H1 (cell line): ENCODE measurements around the gene KIF26A. TPM values are rescaled to one million over a fixed set of nuclear protein-coding genes. Genes with fewer than 3 reads are reported as not detected.

Source experiments
- CTCF ChIA-PET: fragments of 300-600 bp; sonication (Branson Sonifier 250); formaldehyde crosslinking; loops from one replicate; lab custom pipeline; 2021; ENCODE audit not compliant: partially characterized antibody; lab: Charles Lee
- POLR2A ChIA-PET: fragments of 300-600 bp; sonication (Branson Sonifier 250); formaldehyde crosslinking; loops from one replicate; lab custom pipeline; 2021; ENCODE audit warnings: inconsistent platforms; ENCODE audit not compliant: partially characterized antibody; lab: Charles Lee
- DNase-seq, 2 experiments: peaks; one replicate each; pipeline versions ENCODE4 v3.0.0 to v3.0.0-alpha.2; 2010 to 2022; ENCODE audit warnings: low spot score in 2 of 2, low read depth in 1 of 2, mixed read lengths in 1 of 2
- FAIRE-seq: peaks from 2 replicates; lab custom pipeline; 2011; peaks lifted over from hg19 to GRCh38; lab: Jason Lieb, UNC
- H2AFZ ChIP-seq: 2 replicates; pipeline ENCODE4 v1.8.1; 2012; ENCODE audit warnings: low read length, inconsistent platforms
- H2AK5ac ChIP-seq: 2 replicates; pipeline ENCODE4 v1.6.1; 2013; ENCODE audit warnings: low read depth, low read length
- H2BK120ac ChIP-seq: replicated peaks from 2 replicates; pipeline ENCODE3; 2013; ENCODE audit warnings: low read depth, low read length, inconsistent platforms
- H2BK12ac ChIP-seq: 2 replicates; pipeline ENCODE4 v1.6.1; 2013; ENCODE audit warnings: low read depth, low read length
- H2BK15ac ChIP-seq: 2 replicates; pipeline ENCODE4 v1.6.1; 2013; ENCODE audit warnings: low read length
- H2BK20ac ChIP-seq: 2 replicates; pipeline ENCODE4 v1.6.1; 2013; ENCODE audit warnings: low read length
- H2BK5ac ChIP-seq: 2 replicates; pipeline ENCODE4 v1.6.1; 2013; ENCODE audit warnings: low read depth, low read length
- H3K14ac ChIP-seq: 2 replicates; pipeline ENCODE4 v1.6.1; 2013; ENCODE audit warnings: inconsistent platforms; ENCODE audit not compliant: insufficient read length
- H3K18ac ChIP-seq: 2 replicates; pipeline ENCODE4 v1.6.1; 2013; ENCODE audit warnings: low read length; ENCODE audit errors: extremely low read depth
- H3K23ac ChIP-seq: 2 replicates; pipeline ENCODE4 v1.6.1; 2013; ENCODE audit warnings: inconsistent platforms; ENCODE audit not compliant: insufficient read length
- H3K23me2 ChIP-seq: 2 replicates; pipeline ENCODE4 v1.6.1; 2013; ENCODE audit warnings: low read depth, low read length
- H3K27ac ChIP-seq: 2 replicates; pipeline ENCODE4 v1.6.1; 2011; ENCODE audit warnings: low read depth, low read length, inconsistent platforms
- H3K27me3 ChIP-seq, 4 experiments: replicated peaks in 1 of 4; 1 replicate in 1 of 4; 2 replicates in 3 of 4; pipeline versions ENCODE4 v1.6.1 to v1.8.1; 2011 to 2013; ENCODE audit warnings: low read length in 3 of 4, mild to moderate bottlenecking in 3 of 4, inconsistent platforms in 2 of 4, mixed read lengths in 2 of 4, moderate library complexity in 1 of 4; ENCODE audit not compliant: control insufficient read depth in 3 of 4, insufficient read depth in 3 of 4; ENCODE audit errors: extremely low read depth in 1 of 4
- H3K36me3 ChIP-seq, 4 experiments: 2 replicates each; pipeline versions ENCODE4 v1.6.1 to v1.8.1; 2011 to 2013; ENCODE audit warnings: mild to moderate bottlenecking in 4 of 4, low read length in 3 of 4, moderate library complexity in 2 of 4, control low read depth in 1 of 4, inconsistent platforms in 1 of 4; ENCODE audit not compliant: insufficient read depth in 4 of 4, control insufficient read depth in 2 of 4
- H3K4ac ChIP-seq: replicated peaks from 2 replicates; pipeline ENCODE3; 2013; ENCODE audit warnings: low read length, low read depth, mixed read lengths, inconsistent platforms; ENCODE audit not compliant: insufficient read length
- H3K4me1 ChIP-seq, 4 experiments: replicated peaks in 1 of 4; 1 replicate in 1 of 4; 2 replicates in 3 of 4; pipeline versions ENCODE4 v1.6.1 to v1.8.1; 2011 to 2013; ENCODE audit warnings: low read length in 3 of 4, inconsistent platforms in 2 of 4, mixed read lengths in 1 of 4; ENCODE audit not compliant: insufficient read depth in 4 of 4, control insufficient read depth in 3 of 4
- H3K4me2 ChIP-seq, 2 experiments: 2 replicates each; pipeline versions ENCODE4 v1.6.1 to v1.8.1; 2011 to 2013; ENCODE audit warnings: low read depth in 2 of 2, low read length in 2 of 2, control low read depth in 1 of 2, inconsistent platforms in 1 of 2, mild to moderate bottlenecking in 1 of 2; ENCODE audit not compliant: insufficient read depth in 1 of 2
- H3K4me3 ChIP-seq, 4 experiments: fragments of 200-600, 300-600 bp in 1 of 4; sonication (generic), shearing (Covaris generic), sonication (Bioruptor Twin) in 1 of 4; 2 replicates each; pipeline versions ENCODE4 v1.5.1 to v1.8.1; 2011 to 2016; ENCODE audit warnings: low read length in 4 of 4, low read depth in 3 of 4, control low read depth in 2 of 4, inconsistent platforms in 2 of 4, mild to moderate bottlenecking in 2 of 4, mixed read lengths in 1 of 4, moderate library complexity in 1 of 4; ENCODE audit not compliant: insufficient read depth in 2 of 4; ENCODE audit errors: extremely low read depth in 1 of 4
- H3K56ac ChIP-seq: replicated peaks from 2 replicates; pipeline ENCODE3; 2013; ENCODE audit warnings: low read depth, mild to moderate bottlenecking, mixed read lengths, low read length, inconsistent platforms; ENCODE audit not compliant: insufficient read length
- H3K79me1 ChIP-seq: 2 replicates; pipeline ENCODE4 v1.6.1; 2013; ENCODE audit warnings: low read depth, low read length, control low read depth
- H3K79me2 ChIP-seq, 2 experiments: 2 replicates each; pipeline versions ENCODE4 v1.6.1 to v1.8.1; 2012 to 2013; ENCODE audit warnings: low read length in 2 of 2, mild to moderate bottlenecking in 2 of 2, inconsistent platforms in 1 of 2; ENCODE audit not compliant: insufficient read depth in 2 of 2, control insufficient read depth in 1 of 2
- H3K9ac ChIP-seq, 4 experiments: replicated peaks in 1 of 4; 1 replicate in 1 of 4; 2 replicates in 3 of 4; pipeline versions ENCODE4 v1.6.1 to v1.8.1; 2011 to 2013; ENCODE audit warnings: low read depth in 3 of 4, low read length in 3 of 4, control low read depth in 2 of 4, mild to moderate bottlenecking in 2 of 4, moderate library complexity in 2 of 4, inconsistent platforms in 1 of 4; ENCODE audit errors: extremely low read depth in 1 of 4
- H3K9me3 ChIP-seq, 2 experiments: 2 replicates each; pipeline versions ENCODE4 v1.6.1 to v1.8.1; 2012 to 2013; ENCODE audit warnings: mild to moderate bottlenecking in 2 of 2, moderate library complexity in 2 of 2, control low read depth in 1 of 2, inconsistent platforms in 1 of 2, low read depth in 1 of 2, low read length in 1 of 2, mixed read lengths in 1 of 2; ENCODE audit not compliant: insufficient read depth in 2 of 2
- H4K20me1 ChIP-seq, 2 experiments: replicated peaks in 1 of 2; 2 replicates each; pipeline versions ENCODE3 to v1.8.1; 2011 to 2013; ENCODE audit warnings: inconsistent platforms in 2 of 2, low read length in 2 of 2, mild to moderate bottlenecking in 1 of 2; ENCODE audit not compliant: insufficient read depth in 2 of 2, control insufficient read depth in 1 of 2
- H4K5ac ChIP-seq: 2 replicates; pipeline ENCODE4 v1.6.1; 2013; ENCODE audit warnings: low read length, low read depth, mixed read lengths, inconsistent platforms; ENCODE audit not compliant: insufficient read length
- H4K8ac ChIP-seq: 2 replicates; pipeline ENCODE4 v1.8.0; 2013; ENCODE audit warnings: mild to moderate bottlenecking, moderate library complexity, low read length, inconsistent platforms; ENCODE audit not compliant: insufficient read depth; ENCODE audit errors: extremely low read depth
- H4K91ac ChIP-seq: replicated peaks from 2 replicates; pipeline ENCODE3; 2013; ENCODE audit warnings: low read length, mixed read lengths, inconsistent platforms; ENCODE audit not compliant: insufficient read length
- CBX8 ChIP-seq: fragments of 300-800, 300-1000 bp; sonication (generic); IDR thresholded peaks from 2 replicates; pipeline ENCODE4 v1.7.1; 2016; ENCODE audit warnings: low read depth, low read length, borderline replicate concordance
- EZH2 ChIP-seq: fragments of 200-600 bp; sonication (generic); IDR thresholded peaks from 2 replicates; pipeline ENCODE4 v1.7.1; 2012; ENCODE audit warnings: low read depth, mild to moderate bottlenecking, moderate library complexity, low read length, inconsistent platforms; ENCODE audit not compliant: severe bottlenecking
- HDAC6 ChIP-seq: IDR thresholded peaks from one replicate; pipeline ENCODE4 v1.7.1; 2012; ENCODE audit warnings: low read depth, mild to moderate bottlenecking, inconsistent platforms, low read length, moderate library complexity
- JUN ChIP-seq: IDR thresholded peaks from 2 replicates; pipeline ENCODE4 v1.6.1; 2011; ENCODE audit warnings: low read depth, mild to moderate bottlenecking, improper control_type of control experiment, low read length
- KDM4A ChIP-seq: IDR thresholded peaks from one replicate; pipeline ENCODE4 v1.7.1; 2012; ENCODE audit warnings: low read depth, mild to moderate bottlenecking, moderate library complexity, low read length, inconsistent platforms; ENCODE audit not compliant: severe bottlenecking
- KDM5A ChIP-seq: fragments of 200-600 bp; IDR thresholded peaks from 2 replicates; pipeline ENCODE4 v1.7.1; 2012; ENCODE audit warnings: mild to moderate bottlenecking, low read length, inconsistent platforms, mixed read lengths
- MAFK ChIP-seq: IDR thresholded peaks from 2 replicates; pipeline ENCODE4 v1.6.1; 2012; ENCODE audit warnings: low read depth, mild to moderate bottlenecking, improper control_type of control experiment, low read length
- RFX5 ChIP-seq: IDR thresholded peaks from 2 replicates; pipeline ENCODE4 v1.6.1; 2011; ENCODE audit warnings: low read depth, low read length, improper control_type of control experiment, borderline replicate concordance
- SP2 ChIP-seq: IDR thresholded peaks from 2 replicates; pipeline ENCODE4 v1.6.1; 2012; ENCODE audit warnings: mild to moderate bottlenecking, low read length, inconsistent platforms
- SUZ12 ChIP-seq: fragments of 200-600 bp; sonication (generic); IDR thresholded peaks from 2 replicates; pipeline ENCODE4 v1.6.1; 2012; ENCODE audit warnings: mild to moderate bottlenecking, inconsistent platforms, low read length, moderate library complexity, mixed read lengths
- USF2 ChIP-seq: IDR thresholded peaks from 2 replicates; pipeline ENCODE4 v1.6.1; 2011; ENCODE audit warnings: low read length, improper control_type of control experiment
- WGBS, 2 experiments: shearing (Covaris generic) in 1 of 2; methylation state at CpG; one replicate each; pipeline versions ENCODE4 v1.1.6 to v1.1.7; 2013 to 2015; ENCODE audit warnings: low lambda C conversion rate in 2 of 2, mixed read lengths in 2 of 2, inconsistent platforms in 1 of 2, low coverage in 1 of 2, missing lambda C conversion rate in 1 of 2; ENCODE audit not compliant: insufficient replicate concordance in 2 of 2, insufficient coverage in 1 of 2, insufficient read length in 1 of 2; ENCODE audit errors: extremely low coverage in 1 of 2, missing lambda C conversion rate in 1 of 2; 5-methylcytosine and 5-hydroxymethylcytosine counted together
- polyA plus RNA-seq, 7 experiments: library from polyadenylated mRNA; depleted of rRNA in 3 of 7; stranded (reverse) in 5 of 7; unstranded in 2 of 7; fragments of >200 nt in 5 of 7; fragments of 200-250 nt in 2 of 7; gene quantifications; 1 replicate in 5 of 7; 2 replicates in 1 of 7; 4 replicates in 1 of 7; pipeline versions ENCODE4 v1.2.1 to v1.2.3, GENCODE V29; 2011 to 2013; ENCODE audit warnings: missing spikeins in 2 of 7, mixed read lengths in 2 of 7
- total RNA-seq: library from RNA; stranded (reverse); fragmentation: NEBNext Ultra II Directional; extraction: Animal tissue kit (Norgen Biotek cat#: 25700); gene quantifications from 2 replicates; pipeline ENCODE4 v1.2.1, GENCODE V29; 2021

KIF26A gene
- total and polyA plus RNA-seq, 2 of the 8 experiments (the other 6 are each of a cell fraction or from before 2014, with no cell fraction given) = 11.5 to 41.6 TPM

DNA sequence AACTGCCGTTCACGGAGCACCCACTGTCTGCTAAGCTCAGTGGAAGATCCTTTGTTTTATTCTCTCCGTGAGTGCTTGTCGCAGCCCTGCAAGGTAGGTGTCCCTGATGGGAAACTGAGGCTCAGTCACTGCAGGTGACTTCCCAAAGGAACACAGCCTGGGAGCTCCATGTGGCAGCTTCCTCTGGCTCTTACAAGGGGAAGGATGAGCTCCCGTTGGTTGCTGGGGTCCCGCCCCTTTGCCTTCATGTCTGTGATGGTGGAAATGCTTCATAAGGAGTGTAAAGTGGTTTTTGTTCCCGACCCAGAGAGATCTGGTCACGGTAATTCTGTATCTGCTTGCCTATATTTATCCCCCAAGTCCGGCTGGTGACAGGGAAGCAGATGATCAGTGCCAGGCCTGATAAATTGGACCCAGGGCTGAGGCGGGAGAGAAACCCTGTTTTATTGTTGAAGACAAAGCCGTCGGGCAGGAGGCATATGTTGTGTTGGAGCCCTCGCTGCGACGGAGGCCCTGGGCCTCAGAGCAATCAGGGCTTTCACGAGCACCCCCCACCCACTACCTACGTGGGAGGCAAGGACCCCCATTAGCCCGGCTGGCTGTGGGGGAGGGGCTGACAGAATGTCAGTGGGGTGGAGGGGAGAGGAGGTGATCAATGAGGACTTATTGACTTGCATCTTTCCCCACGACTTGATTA is 91.9 kb downstream of the KIF26A start:
- H3K27ac ChIP-seq = no peak overlapping the region
- H3K18ac ChIP-seq = no peak overlapping the region
- no peak overlapping the region for H3K4me2 ChIP-seq
- no peak overlapping the region for H2BK5ac ChIP-seq
- H2BK15ac ChIP-seq = 0 out of 2 replicates have a peak overlapping the region, but pooled peaks have one; percentile 29
- no peak overlapping the region for H2AFZ ChIP-seq
- CTCF ChIA-PET = interaction anchor here (0.7 to 1.0 kb wide), 3 partner anchors 111 to 136 kb away, joined by 3 to 4 read pairs (median 3); no protein-coding TSS in a partner anchor
- H3K56ac ChIP-seq = no peak overlapping the region
- H3K9me3 ChIP-seq = peaks cover 17 to 21% of the 10 kb centered on the region in 2 experiments
- H3K4me3 ChIP-seq = no peak overlapping the region
- no peaks in the 10 kb centered on the region for H3K79me2 ChIP-seq
- H2BK120ac ChIP-seq = no peak overlapping the region
- no peak overlapping the region for H2BK20ac ChIP-seq
- peaks cover 0 to 8% of the 10 kb centered on the region in 2 experiments for H4K20me1 ChIP-seq
- H3K4ac ChIP-seq = no peak overlapping the region
- no peak overlapping the region for H4K8ac ChIP-seq
- no peaks in the 10 kb centered on the region; a peak in 1 of 8 replicates for H3K36me3 ChIP-seq
- H4K91ac ChIP-seq = no peak overlapping the region
- POLR2A ChIA-PET = interaction anchor here (0.9 kb wide), 1 partner anchor 9 kb away, joined by 5 read pairs; no protein-coding TSS in a partner anchor
- H3K23ac ChIP-seq = no peak overlapping the region
- WGBS, 2 experiments = 84% methylated on average over 18 of the region's 19 CpGs; no CpG with 5 or more reads in 1 of the 2 experiments
- H3K23me2 ChIP-seq = peaks cover 9% of the 10 kb centered on the region; the same call in 1 of the 2 replicates
- H3K79me1 ChIP-seq = no peaks in the 10 kb centered on the region
- H2AK5ac ChIP-seq = peak overlapping the region; percentile 24; the same call in 1 of the 2 replicates
- H3K27me3 ChIP-seq = no peaks in the 10 kb centered on the region
- no peak overlapping the region for H2BK12ac ChIP-seq
- no peak overlapping the region for H4K5ac ChIP-seq
- no peak overlapping the region for H3K9ac ChIP-seq
- no peak for DNase-seq
- FAIRE-seq = no peak
- peaks cover 0 to 5% (median 0%) of the 10 kb centered on the region in 4 experiments; a peak in 1 of 7 replicates for H3K4me1 ChIP-seq
- H3K14ac ChIP-seq = no peak overlapping the region
- TF ChIP-seq CBX8 (no peak), EZH2 (no peak), RFX5 (no peak), KDM4A (no peak), JUN (no peak), MAFK (no peak), SP2 (no peak), USF2 (no peak), SUZ12 (no peak), KDM5A (no peak), HDAC6 (no peak)
